Measurements from ENCODE around the gene STK32C. TPM values are rescaled to one million over a fixed set of nuclear protein-coding genes. Genes with fewer than 3 reads are reported as not detected.
A peak's percentile ranks its signal among the peaks of the same experiment; 100 is the strongest.

The STK32C gene
- total and polyA plus RNA-seq, 4 donors: 14.5 to 41.6 (median 28.1) TPM

- H3K27ac ChIP-seq (ENCODE audit: low read depth, low read length): no peak overlapping the region
- peaks cover 44% of the 10 kb centered on the region for H3K4me1 ChIP-seq (ENCODE audit: control insufficient read depth, insufficient read depth, low read length)
- peaks cover 41% of the 10 kb centered on the region for H3K36me3 ChIP-seq (ENCODE audit: control insufficient read depth, insufficient read depth, low read length)
- 47% methylated on average over 8 of the region's 14 CpGs for WGBS (ENCODE audit: insufficient coverage)
- peak in 2 of 6 donors; percentile 41 to 63 for DNase-seq (ENCODE audit: low read depth in 4 of 6, low spot score in 6 of 6)
- no peak overlapping the region for H3K4me3 ChIP-seq (ENCODE audit: low read depth, low read length)
- no peaks in the 10 kb centered on the region for H3K27me3 ChIP-seq (ENCODE audit: control insufficient read depth, insufficient read depth, low read length)
- H3K9me3 ChIP-seq (ENCODE audit: control insufficient read depth, insufficient read depth, low read length): no peaks in the 10 kb centered on the region
Measured at GRCh38 chr10:132245056-132245455, 62.7 kb downstream of the STK32C start.

- Histone ChIP-seq H3K4me1 (ENCODE audit: control insufficient read depth, insufficient read depth, low read length) (peaks cover 45% of the 10 kb centered on the region), H3K9me3 (ENCODE audit: control insufficient read depth, insufficient read depth, low read length) (no peaks in the 10 kb centered on the region), H3K27ac (ENCODE audit: low read depth, low read length) (no peak overlapping the region), H3K36me3 (ENCODE audit: control insufficient read depth, insufficient read depth, low read length) (peaks cover 49% of the 10 kb centered on the region), H3K4me3 (ENCODE audit: low read depth, low read length) (no peak overlapping the region), H3K27me3 (ENCODE audit: control insufficient read depth, insufficient read depth, low read length) (no peaks in the 10 kb centered on the region)
- DNase-seq (ENCODE audit: low read depth in 4 of 6, low spot score in 6 of 6): no peak
- WGBS (ENCODE audit: insufficient coverage): 87% methylated on average over 11 of the region's 11 CpGs
Measured at GRCh38 chr10:132243626-132244025, 64.1 kb downstream of the STK32C start.

DNA sequence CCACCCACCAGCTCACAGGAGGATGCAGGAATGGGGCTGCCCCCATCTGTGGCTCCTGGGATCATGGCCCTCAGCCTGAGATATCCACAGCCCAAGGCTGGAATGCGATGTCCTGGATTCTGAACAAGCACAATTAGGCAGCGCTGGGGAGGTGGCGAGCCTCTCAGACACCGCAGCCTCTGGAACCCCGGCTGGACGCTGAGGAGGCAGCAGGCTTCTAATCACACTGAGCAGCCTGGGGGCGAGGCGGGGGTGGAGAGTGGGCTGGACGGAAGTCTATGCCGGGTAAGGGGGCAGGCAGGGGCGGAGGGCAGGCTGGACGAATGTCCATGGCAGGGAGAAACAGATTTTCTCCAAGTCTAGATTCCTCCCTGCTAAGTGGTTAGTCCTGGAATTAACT lies 64.6 kb downstream of the STK32C start:
- H3K9me3 ChIP-seq (ENCODE audit: control insufficient read depth, insufficient read depth, low read length): no peaks in the 10 kb centered on the region
- no peak for DNase-seq (ENCODE audit: low read depth in 4 of 6, low spot score in 6 of 6)
- H3K36me3 ChIP-seq (ENCODE audit: control insufficient read depth, insufficient read depth, low read length): peaks cover 45% of the 10 kb centered on the region
- WGBS (ENCODE audit: insufficient coverage): 86% methylated on average over 10 of the region's 12 CpGs
- peaks cover 45% of the 10 kb centered on the region for H3K4me1 ChIP-seq (ENCODE audit: control insufficient read depth, insufficient read depth, low read length)
- no peaks in the 10 kb centered on the region for H3K27me3 ChIP-seq (ENCODE audit: control insufficient read depth, insufficient read depth, low read length)
- H3K27ac ChIP-seq (ENCODE audit: low read depth, low read length): no peak overlapping the region
- H3K4me3 ChIP-seq (ENCODE audit: low read depth, low read length): no peak overlapping the region

DNA sequence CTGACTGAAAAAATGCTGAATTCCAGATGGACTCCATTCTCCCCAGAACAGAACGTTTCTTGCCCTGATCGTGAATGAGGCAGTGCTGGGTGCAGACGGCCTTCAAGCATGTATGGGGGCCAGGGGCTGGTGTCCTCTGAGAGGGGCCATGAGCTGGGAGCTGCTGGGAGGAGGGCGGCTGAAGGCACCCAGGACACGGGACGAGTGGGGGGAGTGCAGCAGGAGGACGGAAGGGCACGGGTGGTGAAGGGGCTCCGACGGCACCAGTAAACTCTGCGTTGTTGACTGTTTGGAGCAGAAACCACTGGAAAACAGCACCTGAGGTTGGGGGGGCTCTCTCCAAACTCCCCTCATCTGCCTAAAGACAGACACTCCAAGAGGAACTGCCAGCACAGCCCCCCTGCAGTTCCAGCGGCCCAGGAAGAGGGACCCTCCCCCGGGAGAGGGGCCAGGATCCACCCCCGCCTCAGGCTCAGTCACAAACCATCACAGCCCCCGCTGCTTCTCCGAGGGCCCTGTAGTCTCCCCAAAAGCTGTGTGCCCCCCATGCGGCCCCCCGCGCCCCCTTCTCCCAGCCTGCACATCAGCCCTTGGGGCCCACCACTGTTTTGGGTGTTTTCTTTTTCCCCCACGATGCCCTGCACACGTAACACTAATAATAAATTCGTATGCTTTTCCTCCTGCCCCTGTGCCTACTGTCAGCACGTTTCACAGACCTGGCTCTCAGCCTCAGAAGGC lies 65.5 kb downstream of the STK32C start:
- Histone ChIP-seq H3K9me3 (ENCODE audit: control insufficient read depth, insufficient read depth, low read length) (no peaks in the 10 kb centered on the region), H3K27me3 (ENCODE audit: control insufficient read depth, insufficient read depth, low read length) (no peaks in the 10 kb centered on the region), H3K36me3 (ENCODE audit: control insufficient read depth, insufficient read depth, low read length) (peaks cover 40% of the 10 kb centered on the region), H3K4me3 (ENCODE audit: low read depth, low read length) (no peak overlapping the region), H3K27ac (ENCODE audit: low read depth, low read length) (no peak overlapping the region), H3K4me1 (ENCODE audit: control insufficient read depth, insufficient read depth, low read length) (peaks cover 49% of the 10 kb centered on the region)
- DNase-seq (ENCODE audit: low read depth in 4 of 6, low spot score in 6 of 6): no peak
- WGBS (ENCODE audit: insufficient coverage): 86% methylated on average over 18 of the region's 23 CpGs

DNA sequence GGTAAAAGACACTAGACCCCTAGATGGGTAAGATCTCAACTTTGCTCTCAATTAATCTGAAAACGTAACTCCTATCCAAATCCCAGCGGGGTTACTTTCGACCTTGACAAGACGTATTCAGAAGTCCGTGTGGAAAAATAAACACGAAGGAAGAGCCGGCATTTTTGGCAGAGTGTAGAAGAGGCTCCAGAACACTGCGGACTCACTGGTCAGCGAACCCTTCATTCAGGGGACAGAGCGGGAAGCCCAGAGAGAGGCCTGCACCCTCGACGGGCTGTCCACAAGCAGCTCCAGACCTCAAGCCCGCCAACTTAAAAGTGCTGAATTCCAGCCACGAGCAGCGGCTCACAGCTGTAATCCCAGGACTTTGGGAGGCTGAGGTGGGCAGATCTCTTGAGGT lies 66.3 kb downstream of the STK32C start:
- Histone ChIP-seq H3K4me1 (ENCODE audit: control insufficient read depth, insufficient read depth, low read length) (peaks cover 57% of the 10 kb centered on the region), H3K27me3 (ENCODE audit: control insufficient read depth, insufficient read depth, low read length) (no peaks in the 10 kb centered on the region), H3K27ac (ENCODE audit: low read depth, low read length) (no peak overlapping the region), H3K9me3 (ENCODE audit: control insufficient read depth, insufficient read depth, low read length) (no peaks in the 10 kb centered on the region), H3K36me3 (ENCODE audit: control insufficient read depth, insufficient read depth, low read length) (peaks cover 47% of the 10 kb centered on the region), H3K4me3 (ENCODE audit: low read depth, low read length) (no peak overlapping the region)
- no peak for DNase-seq (ENCODE audit: low read depth in 4 of 6, low spot score in 6 of 6)
- WGBS (ENCODE audit: insufficient coverage): 74% methylated on average over 14 of the region's 15 CpGs

DNA sequence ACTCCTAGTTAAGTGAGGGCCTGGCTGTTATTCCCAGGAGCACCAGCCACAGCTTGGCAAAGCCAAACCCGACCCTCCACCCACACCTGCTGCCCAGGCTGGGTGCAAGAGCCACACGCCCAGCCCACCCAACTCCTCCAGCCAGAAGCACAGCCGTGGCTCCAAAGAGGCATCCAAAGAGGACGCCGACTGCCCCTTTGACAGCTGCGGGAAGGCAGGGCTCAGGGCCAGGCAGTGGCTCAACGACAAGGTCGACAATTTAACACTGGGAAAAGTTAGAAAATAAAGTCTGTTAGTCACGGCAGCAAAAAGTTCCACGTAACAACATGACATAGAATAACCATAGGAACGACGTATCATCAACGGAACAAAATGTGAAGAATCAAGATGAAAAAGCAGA lies 66.7 kb downstream of the STK32C start:
- Histone ChIP-seq H3K9me3 (ENCODE audit: control insufficient read depth, insufficient read depth, low read length) (no peaks in the 10 kb centered on the region), H3K4me1 (ENCODE audit: control insufficient read depth, insufficient read depth, low read length) (peaks cover 58% of the 10 kb centered on the region), H3K27me3 (ENCODE audit: control insufficient read depth, insufficient read depth, low read length) (no peaks in the 10 kb centered on the region), H3K4me3 (ENCODE audit: low read depth, low read length) (no peak overlapping the region), H3K36me3 (ENCODE audit: control insufficient read depth, insufficient read depth, low read length) (peaks cover 49% of the 10 kb centered on the region), H3K27ac (ENCODE audit: low read depth, low read length) (no peak overlapping the region)
- DNase-seq (ENCODE audit: low read depth in 4 of 6, low spot score in 6 of 6): no peak
- 61% methylated on average over 2 of the region's 13 CpGs for WGBS (ENCODE audit: insufficient coverage)

DNA sequence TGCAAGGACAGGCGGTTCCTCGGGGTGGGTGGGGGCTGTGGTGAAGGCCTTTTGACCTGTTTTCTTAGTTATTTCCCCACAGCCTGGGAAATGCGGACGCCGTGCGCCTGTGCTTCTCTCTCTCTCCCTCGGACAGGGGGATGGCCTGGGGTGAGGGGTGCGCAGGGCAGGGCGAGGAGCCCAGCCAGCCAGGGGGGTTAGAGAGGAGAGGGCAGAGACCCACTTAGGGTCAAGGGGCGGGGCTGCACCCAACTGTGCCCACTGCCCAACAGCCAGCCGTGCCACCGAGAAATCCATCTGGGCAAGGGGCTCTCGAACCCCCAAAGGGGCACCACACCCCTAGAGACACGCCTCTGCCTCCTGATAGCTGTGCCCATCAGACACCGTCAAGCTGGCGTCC lies 67.2 kb downstream of the STK32C start:
- Histone ChIP-seq H3K27ac (ENCODE audit: low read depth, low read length) (no peak overlapping the region), H3K4me3 (ENCODE audit: low read depth, low read length) (no peak overlapping the region), H3K27me3 (ENCODE audit: control insufficient read depth, insufficient read depth, low read length) (no peaks in the 10 kb centered on the region), H3K9me3 (ENCODE audit: control insufficient read depth, insufficient read depth, low read length) (no peaks in the 10 kb centered on the region), H3K4me1 (ENCODE audit: control insufficient read depth, insufficient read depth, low read length) (peaks cover 56% of the 10 kb centered on the region), H3K36me3 (ENCODE audit: control insufficient read depth, insufficient read depth, low read length) (peaks cover 52% of the 10 kb centered on the region)
- 86% methylated on average over 12 of the region's 16 CpGs for WGBS (ENCODE audit: insufficient coverage)
- DNase-seq (ENCODE audit: low read depth in 4 of 6, low spot score in 6 of 6): no peak

DNA sequence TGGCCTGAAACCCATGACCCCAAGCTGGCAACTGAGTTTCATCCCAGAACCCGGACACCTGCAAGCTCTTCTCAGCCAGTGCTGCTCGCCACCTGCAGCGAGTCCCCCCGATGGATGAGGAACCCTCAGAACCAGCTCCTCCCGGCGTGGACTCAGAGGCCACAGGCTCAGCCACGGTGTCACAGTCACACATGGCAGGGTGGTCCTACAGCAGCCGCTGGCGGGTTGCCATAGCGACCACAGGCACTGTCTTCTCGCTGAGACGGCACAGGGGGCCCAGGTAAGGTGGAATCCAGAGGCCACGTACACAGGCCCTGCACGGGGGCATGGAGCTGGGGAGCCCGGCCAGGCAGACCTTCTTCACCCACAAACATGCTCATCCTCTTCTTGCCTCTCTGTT lies 67.6 kb downstream of the STK32C start:
- H3K4me3 ChIP-seq (ENCODE audit: low read depth, low read length): no peak overlapping the region
- H3K36me3 ChIP-seq (ENCODE audit: control insufficient read depth, insufficient read depth, low read length): peaks cover 51% of the 10 kb centered on the region
- peaks cover 52% of the 10 kb centered on the region for H3K4me1 ChIP-seq (ENCODE audit: control insufficient read depth, insufficient read depth, low read length)
- WGBS (ENCODE audit: insufficient coverage): 71% methylated on average over 15 of the region's 15 CpGs
- DNase-seq (ENCODE audit: low read depth in 4 of 6, low spot score in 6 of 6): peak in 1 of 6 donors; percentile 62
- H3K27ac ChIP-seq (ENCODE audit: low read depth, low read length): no peak overlapping the region
- no peaks in the 10 kb centered on the region for H3K9me3 ChIP-seq (ENCODE audit: control insufficient read depth, insufficient read depth, low read length)
- H3K27me3 ChIP-seq (ENCODE audit: control insufficient read depth, insufficient read depth, low read length): no peaks in the 10 kb centered on the region

DNA sequence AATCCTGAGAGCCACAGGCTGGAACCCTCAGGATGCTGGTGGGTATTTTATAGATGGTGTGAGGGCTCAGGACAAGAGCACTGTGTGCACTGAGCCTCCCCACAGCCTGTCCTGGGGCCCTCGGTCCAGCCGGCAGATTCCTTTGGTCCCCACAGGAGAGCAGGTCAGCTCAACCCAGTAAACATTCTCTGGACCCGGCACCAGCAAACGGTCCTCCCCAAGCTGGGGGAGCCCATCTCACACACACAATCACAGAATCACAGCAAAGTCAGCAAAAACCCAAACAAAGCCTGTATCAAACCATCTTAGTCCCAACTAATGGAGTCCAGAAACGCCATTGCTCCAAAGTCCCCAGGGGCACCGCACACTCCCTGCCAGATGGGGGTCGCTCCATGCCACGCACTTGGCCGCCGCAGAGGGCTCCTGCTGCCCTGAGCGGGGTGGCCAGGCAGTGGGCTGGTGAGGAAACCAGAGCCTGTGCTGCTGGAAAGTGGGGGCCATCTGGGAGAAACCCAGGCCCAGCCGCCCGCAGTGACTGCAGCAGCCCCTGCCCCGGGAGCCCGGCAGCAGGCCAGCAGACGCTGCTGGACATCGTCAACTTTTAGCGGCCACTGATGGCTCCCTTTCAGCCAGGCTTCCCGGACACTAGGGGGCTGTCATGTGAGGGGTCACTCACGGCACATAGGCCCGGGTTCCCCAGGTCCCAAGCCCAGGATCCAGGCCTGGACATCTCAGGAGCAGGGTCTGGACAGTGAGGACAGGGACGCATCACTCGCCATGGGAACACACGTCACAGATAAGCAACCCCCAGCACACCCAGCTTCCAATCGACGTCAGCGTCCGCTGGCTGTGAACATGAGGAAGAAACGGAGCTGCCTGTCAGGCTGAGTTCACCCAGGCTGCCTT lies 68.4 kb downstream of the STK32C start:
- Histone ChIP-seq H3K9me3 (ENCODE audit: control insufficient read depth, insufficient read depth, low read length) (no peaks in the 10 kb centered on the region), H3K4me1 (ENCODE audit: control insufficient read depth, insufficient read depth, low read length) (peaks cover 44% of the 10 kb centered on the region), H3K4me3 (ENCODE audit: low read depth, low read length) (no peak overlapping the region), H3K27ac (ENCODE audit: low read depth, low read length) (no peak overlapping the region), H3K27me3 (ENCODE audit: control insufficient read depth, insufficient read depth, low read length) (no peaks in the 10 kb centered on the region), H3K36me3 (ENCODE audit: control insufficient read depth, insufficient read depth, low read length) (peaks cover 56% of the 10 kb centered on the region)
- DNase-seq (ENCODE audit: low read depth in 4 of 6, low spot score in 6 of 6): no peak
- WGBS (ENCODE audit: insufficient coverage): 70% methylated on average over 26 of the region's 29 CpGs

Measured in spinal cord (tissue), 10 donors.